Mammary epithelial cell (primary cell): Measurements from ENCODE around the gene PML.
"Not testable (repeated sequence)": the region's sequence is repeated elsewhere in the genome, so short reads cannot be mapped to it uniquely, and the experiment has no call there.

Experiments
- EZH2 ChIP-seq: IDR thresholded peaks from 2 replicates; pipeline ENCODE4 v1.6.1; 2012; ENCODE audit warnings: low read length, inconsistent platforms, borderline replicate concordance
- TF ChIP-seq, protein P1 (sequence below), 2 donors: IDR thresholded peaks in 1 of 2; conservative IDR thresholded peaks in 1 of 2; 2 replicates each; pipeline ENCODE4 v1.5.1; 2011 to 2012; ENCODE audit warnings: inconsistent platforms in 2 of 2, low read length in 2 of 2, mild to moderate bottlenecking in 2 of 2, control low read depth in 1 of 2, low read depth in 1 of 2; ENCODE audit not compliant: insufficient read depth in 1 of 2; ENCODE audit errors: extremely low read depth in 1 of 2

DNA sequence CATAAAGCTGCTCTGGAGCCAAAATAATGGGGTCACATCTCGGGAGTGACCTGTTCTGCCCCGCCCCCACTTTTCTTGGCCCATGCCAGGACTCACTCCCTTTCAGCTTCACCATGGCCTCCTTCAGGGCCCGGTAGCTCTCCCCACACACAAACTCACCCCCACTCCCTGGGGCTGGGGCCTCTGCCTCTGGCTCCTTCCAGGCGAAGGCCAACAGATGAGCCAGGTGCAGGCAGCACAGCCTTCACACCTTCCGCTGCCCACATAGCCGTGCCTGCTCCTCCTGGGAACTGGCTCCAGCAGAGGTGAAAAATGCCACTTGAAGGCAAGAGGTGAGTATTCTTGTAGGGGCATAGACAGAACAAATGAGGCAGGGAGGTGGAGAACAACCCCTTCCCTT is 77.1 kb downstream of the PML start:
- TF ChIP-seq EZH2 = not testable (repeated sequence)
- TF ChIP-seq, protein P1, sequence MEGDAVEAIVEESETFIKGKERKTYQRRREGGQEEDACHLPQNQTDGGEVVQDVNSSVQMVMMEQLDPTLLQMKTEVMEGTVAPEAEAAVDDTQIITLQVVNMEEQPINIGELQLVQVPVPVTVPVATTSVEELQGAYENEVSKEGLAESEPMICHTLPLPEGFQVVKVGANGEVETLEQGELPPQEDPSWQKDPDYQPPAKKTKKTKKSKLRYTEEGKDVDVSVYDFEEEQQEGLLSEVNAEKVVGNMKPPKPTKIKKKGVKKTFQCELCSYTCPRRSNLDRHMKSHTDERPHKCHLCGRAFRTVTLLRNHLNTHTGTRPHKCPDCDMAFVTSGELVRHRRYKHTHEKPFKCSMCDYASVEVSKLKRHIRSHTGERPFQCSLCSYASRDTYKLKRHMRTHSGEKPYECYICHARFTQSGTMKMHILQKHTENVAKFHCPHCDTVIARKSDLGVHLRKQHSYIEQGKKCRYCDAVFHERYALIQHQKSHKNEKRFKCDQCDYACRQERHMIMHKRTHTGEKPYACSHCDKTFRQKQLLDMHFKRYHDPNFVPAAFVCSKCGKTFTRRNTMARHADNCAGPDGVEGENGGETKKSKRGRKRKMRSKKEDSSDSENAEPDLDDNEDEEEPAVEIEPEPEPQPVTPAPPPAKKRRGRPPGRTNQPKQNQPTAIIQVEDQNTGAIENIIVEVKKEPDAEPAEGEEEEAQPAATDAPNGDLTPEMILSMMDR (conservative IDR thresholded peaks at IDR 0.05 in 1 of 2, IDR thresholded peaks at IDR 0.05 in 1 of 2; ENCODE audit: extremely low read depth in 1 of 2, insufficient read depth in 1 of 2, low read depth in 1 of 2, low read length in 2 of 2) = not testable (repeated sequence)
